ENCODE results near the gene DRG2. TPM values are rescaled to one million over a fixed set of nuclear protein-coding genes. Genes with fewer than 3 reads are reported as not detected.

The DRG2 gene
- total RNA-seq, 1 donor, result 40.2 TPM

GRCh38 chr17:18136357-18136756, 48.6 kb downstream of the DRG2 start:
- DNase-seq (ENCODE audit: insufficient read length, low spot score, missing footprints), result no peak
- Histone ChIP-seq H3K4me1 (ENCODE audit: insufficient read depth, low read length) (no peaks in the 10 kb centered on the region), H4K20me1 (ENCODE audit: insufficient read depth, low read length) (peaks cover 7% of the 10 kb centered on the region), H2AFZ (ENCODE audit: low read length) (no peak overlapping the region), H3K79me2 (ENCODE audit: insufficient read depth, low read length) (no peaks in the 10 kb centered on the region), H3K4me2 (ENCODE audit: insufficient read depth, low read length) (no peak overlapping the region), H3K9me3 (ENCODE audit: low read depth, low read length) (no peaks in the 10 kb centered on the region), H3K4me3 (ENCODE audit: insufficient read depth, low read length) (no peak overlapping the region), H3K27me3 (ENCODE audit: insufficient read depth, low read length) (no peaks in the 10 kb centered on the region), H3K36me3 (ENCODE audit: insufficient read depth, low read length) (no peaks in the 10 kb centered on the region), H3K27ac (ENCODE audit: low read depth, low read length) (no peak overlapping the region)
- no peak for TF ChIP-seq CTCF (IDR thresholded peaks at IDR 0.05; ENCODE audit: extremely low read depth, low read depth, low read length)

- no peaks in the 10 kb centered on the region for H3K79me2 ChIP-seq (ENCODE audit: insufficient read depth, low read length)
- no peaks in the 10 kb centered on the region for H3K27me3 ChIP-seq (ENCODE audit: insufficient read depth, low read length)
- no peak for DNase-seq (ENCODE audit: insufficient read length, low spot score, missing footprints)
- H3K4me1 ChIP-seq (ENCODE audit: insufficient read depth, low read length), result no peaks in the 10 kb centered on the region
- no peak overlapping the region for H2AFZ ChIP-seq (ENCODE audit: low read length)
- no peak overlapping the region for H3K4me2 ChIP-seq (ENCODE audit: insufficient read depth, low read length)
- H3K36me3 ChIP-seq (ENCODE audit: insufficient read depth, low read length), result no peaks in the 10 kb centered on the region
- no peak for TF ChIP-seq CTCF (IDR thresholded peaks at IDR 0.05; ENCODE audit: extremely low read depth, low read depth, low read length)
- no peaks in the 10 kb centered on the region for H3K9me3 ChIP-seq (ENCODE audit: low read depth, low read length)
- H3K4me3 ChIP-seq (ENCODE audit: insufficient read depth, low read length), result no peak overlapping the region
- H3K27ac ChIP-seq (ENCODE audit: low read depth, low read length), result no peak overlapping the region
- H4K20me1 ChIP-seq (ENCODE audit: insufficient read depth, low read length), result peaks cover 7% of the 10 kb centered on the region
Measured at GRCh38 chr17:18138065-18138749, 50.5 kb downstream of the DRG2 start.

GRCh38 chr17:18139092-18139491, 51.3 kb downstream of the DRG2 start:
- no peaks in the 10 kb centered on the region for H3K36me3 ChIP-seq (ENCODE audit: insufficient read depth, low read length)
- no peak overlapping the region for H3K27ac ChIP-seq (ENCODE audit: low read depth, low read length)
- no peak overlapping the region for H2AFZ ChIP-seq (ENCODE audit: low read length)
- DNase-seq (ENCODE audit: insufficient read length, low spot score, missing footprints), result no peak
- no peak overlapping the region for H3K4me3 ChIP-seq (ENCODE audit: insufficient read depth, low read length)
- no peak overlapping the region for H3K4me2 ChIP-seq (ENCODE audit: insufficient read depth, low read length)
- no peak for TF ChIP-seq CTCF (IDR thresholded peaks at IDR 0.05; ENCODE audit: extremely low read depth, low read depth, low read length)
- no peaks in the 10 kb centered on the region for H3K9me3 ChIP-seq (ENCODE audit: low read depth, low read length)
- peaks cover 3% of the 10 kb centered on the region for H3K27me3 ChIP-seq (ENCODE audit: insufficient read depth, low read length)
- peaks cover 7% of the 10 kb centered on the region for H4K20me1 ChIP-seq (ENCODE audit: insufficient read depth, low read length)
- no peaks in the 10 kb centered on the region for H3K4me1 ChIP-seq (ENCODE audit: insufficient read depth, low read length)
- no peaks in the 10 kb centered on the region for H3K79me2 ChIP-seq (ENCODE audit: insufficient read depth, low read length)

GRCh38 chr17:18139498-18139897, 51.8 kb downstream of the DRG2 start:
- no peak overlapping the region for H3K4me3 ChIP-seq (ENCODE audit: insufficient read depth, low read length)
- no peaks in the 10 kb centered on the region for H3K79me2 ChIP-seq (ENCODE audit: insufficient read depth, low read length)
- no peak for TF ChIP-seq CTCF (IDR thresholded peaks at IDR 0.05; ENCODE audit: extremely low read depth, low read depth, low read length)
- H3K27ac ChIP-seq (ENCODE audit: low read depth, low read length), result no peak overlapping the region
- peaks cover 3% of the 10 kb centered on the region for H3K27me3 ChIP-seq (ENCODE audit: insufficient read depth, low read length)
- no peak overlapping the region for H2AFZ ChIP-seq (ENCODE audit: low read length)
- no peaks in the 10 kb centered on the region for H3K4me1 ChIP-seq (ENCODE audit: insufficient read depth, low read length)
- no peaks in the 10 kb centered on the region for H3K36me3 ChIP-seq (ENCODE audit: insufficient read depth, low read length)
- no peak for DNase-seq (ENCODE audit: insufficient read length, low spot score, missing footprints)
- no peak overlapping the region for H3K4me2 ChIP-seq (ENCODE audit: insufficient read depth, low read length)
- peaks cover 7% of the 10 kb centered on the region for H4K20me1 ChIP-seq (ENCODE audit: insufficient read depth, low read length)
- H3K9me3 ChIP-seq (ENCODE audit: low read depth, low read length), result no peaks in the 10 kb centered on the region

Data from osteoblast (primary cell).